22Rv1 (cell line): ENCODE data around the gene CARD14.

ENCODE experiments used
- CTCF ChIP-seq: fragments of 450-650 bp; IDR thresholded peaks from 2 replicates; pipeline ENCODE4 v1.5.1; 2017; ENCODE audit warnings: mild to moderate bottlenecking
- ZFX ChIP-seq: fragments of 450-650 bp; IDR thresholded peaks from 2 replicates; pipeline ENCODE4 v1.6.1; 2017; ENCODE audit warnings: antibody characterized with exemption, borderline replicate concordance

DNA sequence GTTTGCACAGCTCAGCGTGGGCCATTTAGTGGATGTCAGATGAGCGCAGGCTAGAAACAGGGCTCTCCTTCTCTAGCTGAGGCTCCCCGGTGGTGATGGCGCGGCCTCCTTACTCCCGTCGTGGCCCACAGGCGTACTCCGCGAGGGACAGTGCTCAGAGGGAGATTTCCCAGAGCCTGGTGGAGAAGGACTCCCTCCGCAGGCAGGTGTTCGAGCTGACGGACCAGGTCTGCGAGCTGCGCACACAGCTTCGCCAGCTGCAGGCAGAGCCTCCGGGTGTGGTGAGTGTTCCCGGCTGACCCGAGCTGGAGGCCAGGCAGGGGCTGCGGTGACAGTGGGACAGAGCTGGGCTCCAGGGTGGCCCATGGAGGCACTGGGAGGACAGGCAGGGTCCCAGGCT lies 21.4 kb downstream of the CARD14 start:
- TF ChIP-seq CTCF (no peak), ZFX (no peak)
